OCI-LY1 (cell line): ENCODE measurements around the gene PKD2L1.

Experiments
- H2AFZ ChIP-seq: fragments of 200-600 bp; sonication (generic), shearing (Covaris generic); 2 replicates; pipeline ENCODE4 v1.6.0; 2014; ENCODE audit warnings: antibody characterized with exemption, mild to moderate bottlenecking, low read length
- H3F3A ChIP-seq: fragments of 200-600 bp; sonication (generic), shearing (Covaris generic); 2 replicates; pipeline ENCODE4 v1.6.0; 2014; ENCODE audit warnings: mild to moderate bottlenecking, antibody characterized with exemption, low read length, moderate library complexity; ENCODE audit not compliant: insufficient read depth
- H3K27ac ChIP-seq: fragments of 200-600 bp; sonication (generic); 2 replicates; pipeline ENCODE4 v1.5.1; 2014; ENCODE audit warnings: low read length, mixed run types, mild to moderate bottlenecking, low read depth; ENCODE audit not compliant: poor library complexity, severe bottlenecking
- H3K27me3 ChIP-seq: fragments of 200-600 bp; sonication (generic); 2 replicates; pipeline ENCODE4 v1.6.0; 2014; ENCODE audit warnings: antibody characterized with exemption, mild to moderate bottlenecking, low read length, moderate library complexity; ENCODE audit not compliant: insufficient read depth
- H3K36me3 ChIP-seq: fragments of 200-600 bp; sonication (generic); 2 replicates; pipeline ENCODE4 v1.6.1; 2014; ENCODE audit warnings: mild to moderate bottlenecking, antibody characterized with exemption, low read length, moderate library complexity, mixed read lengths; ENCODE audit not compliant: insufficient read depth
- H3K4me1 ChIP-seq: fragments of 200-600 bp; sonication (generic); 2 replicates; pipeline ENCODE4 v1.5.1; 2014; ENCODE audit warnings: mild to moderate bottlenecking, low read length, moderate library complexity; ENCODE audit not compliant: insufficient read depth, severe bottlenecking
- H3K4me2 ChIP-seq: fragments of 200-600 bp; sonication (generic), shearing (Covaris generic); 2 replicates; pipeline ENCODE4 v1.6.1; 2014; ENCODE audit warnings: low read length
- H3K4me3 ChIP-seq: fragments of 200-600 bp; sonication (generic); 2 replicates; pipeline ENCODE4 v1.5.1; 2014; ENCODE audit warnings: low read length, low read depth, mild to moderate bottlenecking, mixed read lengths; ENCODE audit not compliant: poor library complexity, severe bottlenecking
- H3K79me2 ChIP-seq: fragments of 200-600 bp; shearing (Covaris generic); 2 replicates; pipeline ENCODE4 v1.6.1; 2016; ENCODE audit warnings: mixed run types, low read length, mixed read lengths; ENCODE audit not compliant: insufficient read depth
- H3K9ac ChIP-seq: fragments of 200-600 bp; sonication (generic), shearing (Covaris generic); 2 replicates; pipeline ENCODE4 v1.6.1; 2014; ENCODE audit warnings: mild to moderate bottlenecking, low read length, mixed read lengths
- H3K9me2 ChIP-seq: fragments of 200-600 bp; sonication (generic), shearing (Covaris generic); 2 replicates; pipeline ENCODE4 v1.6.1; 2014; ENCODE audit warnings: low read depth, mild to moderate bottlenecking, low read length, mixed read lengths
- H3K9me3 ChIP-seq: fragments of 200-600 bp; shearing (Covaris generic); 2 replicates; pipeline ENCODE4 v1.6.1; 2014; ENCODE audit warnings: low read length, mixed read lengths
- H4K20me1 ChIP-seq: fragments of 200-600 bp; sonication (generic), shearing (Covaris generic); 2 replicates; pipeline ENCODE4 v1.6.0; 2016; ENCODE audit warnings: mild to moderate bottlenecking, low read length; ENCODE audit not compliant: insufficient read depth
- EZH2 ChIP-seq: fragments of 200-600 bp; sonication (generic), shearing (Covaris generic); IDR thresholded peaks from 2 replicates; pipeline ENCODE4 v1.8.0; 2017; ENCODE audit warnings: borderline replicate concordance, mixed run types, mild to moderate bottlenecking, antibody characterized with exemption, low read length, moderate library complexity, mixed read lengths
- TF ChIP-seq, protein P1 (sequence below): fragments of 200-600 bp; sonication (generic), shearing (Covaris generic); IDR thresholded peaks from 2 replicates; pipeline ENCODE4 v1.5.1; 2017; ENCODE audit warnings: mild to moderate bottlenecking, antibody characterized with exemption, low read length, moderate library complexity, mixed read lengths

The PKD2L1 gene

DNA sequence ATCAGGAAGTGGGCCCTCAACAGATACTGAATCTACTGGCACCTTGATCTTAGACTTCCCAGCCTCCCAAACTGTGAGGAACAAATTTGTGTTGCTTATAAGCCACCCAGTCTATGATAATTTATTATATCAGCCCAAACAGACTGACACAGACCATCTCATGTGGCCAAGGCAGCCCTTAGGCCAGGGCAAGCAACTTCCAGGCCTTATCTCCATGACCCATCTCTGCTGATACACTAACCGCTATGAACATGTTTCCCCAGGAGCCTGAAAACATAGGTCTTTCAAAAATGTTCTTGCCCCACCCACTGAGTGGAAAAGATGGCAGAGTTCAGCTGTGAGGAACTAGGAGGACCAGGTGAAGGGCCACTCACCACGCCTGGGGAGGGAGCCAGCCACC is 40.4 kb downstream of the PKD2L1 start:
- Histone ChIP-seq H3K4me3 (no peak overlapping the region), H3K27ac (no peak overlapping the region), H3F3A (no peaks in the 10 kb centered on the region), H3K9me2 (no peaks in the 10 kb centered on the region), H2AFZ (no peak overlapping the region), H3K36me3 (no peaks in the 10 kb centered on the region), H3K9me3 (no peaks in the 10 kb centered on the region), H3K9ac (no peak overlapping the region), H3K4me2 (no peak overlapping the region), H3K27me3 (no peaks in the 10 kb centered on the region), H3K4me1 (peaks cover 14% of the 10 kb centered on the region), H3K79me2 (peaks cover 11% of the 10 kb centered on the region), H4K20me1 (no peaks in the 10 kb centered on the region)
- no peak for TF ChIP-seq EZH2
- TF ChIP-seq, protein P1, sequence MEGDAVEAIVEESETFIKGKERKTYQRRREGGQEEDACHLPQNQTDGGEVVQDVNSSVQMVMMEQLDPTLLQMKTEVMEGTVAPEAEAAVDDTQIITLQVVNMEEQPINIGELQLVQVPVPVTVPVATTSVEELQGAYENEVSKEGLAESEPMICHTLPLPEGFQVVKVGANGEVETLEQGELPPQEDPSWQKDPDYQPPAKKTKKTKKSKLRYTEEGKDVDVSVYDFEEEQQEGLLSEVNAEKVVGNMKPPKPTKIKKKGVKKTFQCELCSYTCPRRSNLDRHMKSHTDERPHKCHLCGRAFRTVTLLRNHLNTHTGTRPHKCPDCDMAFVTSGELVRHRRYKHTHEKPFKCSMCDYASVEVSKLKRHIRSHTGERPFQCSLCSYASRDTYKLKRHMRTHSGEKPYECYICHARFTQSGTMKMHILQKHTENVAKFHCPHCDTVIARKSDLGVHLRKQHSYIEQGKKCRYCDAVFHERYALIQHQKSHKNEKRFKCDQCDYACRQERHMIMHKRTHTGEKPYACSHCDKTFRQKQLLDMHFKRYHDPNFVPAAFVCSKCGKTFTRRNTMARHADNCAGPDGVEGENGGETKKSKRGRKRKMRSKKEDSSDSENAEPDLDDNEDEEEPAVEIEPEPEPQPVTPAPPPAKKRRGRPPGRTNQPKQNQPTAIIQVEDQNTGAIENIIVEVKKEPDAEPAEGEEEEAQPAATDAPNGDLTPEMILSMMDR = no peak

DNA sequence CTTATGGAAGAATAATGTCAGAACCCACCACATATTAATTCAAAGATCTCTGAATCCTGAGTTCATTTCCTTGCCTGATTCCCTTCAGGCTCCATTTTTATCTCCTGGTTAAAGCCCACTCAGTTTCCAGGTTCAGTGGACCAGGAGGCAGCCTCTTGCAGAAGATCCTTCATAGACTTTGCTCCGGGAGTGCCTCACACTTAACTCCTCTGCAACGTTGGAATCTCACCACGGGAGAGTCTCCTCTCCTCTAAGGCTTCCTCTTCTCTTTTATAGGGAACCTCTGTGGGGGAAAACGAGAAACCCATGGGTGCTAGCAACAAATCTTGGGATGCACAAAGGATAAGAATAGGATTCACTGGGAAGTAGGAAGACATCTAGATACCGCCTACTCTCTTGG is 41.8 kb downstream of the PKD2L1 start:
- no peaks in the 10 kb centered on the region for H3F3A ChIP-seq
- H3K9ac ChIP-seq = no peak overlapping the region

DNA sequence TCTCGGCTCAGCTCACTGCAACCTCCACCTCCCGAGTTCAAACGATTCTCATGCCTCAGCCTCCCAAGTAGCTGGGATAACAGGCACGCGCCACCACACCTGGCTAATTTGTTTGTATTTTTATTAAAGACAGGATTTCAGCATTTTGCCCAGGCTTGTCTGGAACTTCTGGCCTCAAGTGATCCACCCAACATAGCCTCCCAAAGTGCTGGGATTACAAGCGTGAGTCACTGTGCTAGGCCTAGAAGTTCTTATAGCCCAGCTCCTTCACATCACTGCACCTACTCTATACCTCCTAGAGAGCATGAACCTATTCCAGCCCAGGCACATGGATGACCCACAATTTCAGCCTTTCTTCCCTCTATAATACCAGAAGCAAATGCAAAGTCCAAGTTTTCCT is 42.3 kb downstream of the PKD2L1 start:
- H3K4me2 ChIP-seq = no peak overlapping the region
- peaks cover 19% of the 10 kb centered on the region for H3K4me1 ChIP-seq
- H3F3A ChIP-seq = no peaks in the 10 kb centered on the region
- H3K36me3 ChIP-seq = peaks cover 8% of the 10 kb centered on the region; the same call in 1 of the 2 replicates
- peaks cover 14% of the 10 kb centered on the region for H3K79me2 ChIP-seq
- H2AFZ ChIP-seq = no peak overlapping the region
- H3K9me3 ChIP-seq = no peaks in the 10 kb centered on the region
- no peaks in the 10 kb centered on the region for H4K20me1 ChIP-seq
- H3K9me2 ChIP-seq = no peaks in the 10 kb centered on the region
- H3K4me3 ChIP-seq = no peak overlapping the region
- no peak for TF ChIP-seq EZH2
- TF ChIP-seq, protein P1 = no peak
- H3K27ac ChIP-seq = no peak overlapping the region
- no peaks in the 10 kb centered on the region for H3K27me3 ChIP-seq
- H3K9ac ChIP-seq = no peak overlapping the region

More for the DNA sequence above, 41.8 kb downstream of the PKD2L1 start:
- Histone ChIP-seq H3K27me3 (no peaks in the 10 kb centered on the region), H3K36me3 (peaks cover 4% of the 10 kb centered on the region; the same call in 1 of the 2 replicates), H4K20me1 (no peaks in the 10 kb centered on the region), H3K4me2 (no peak overlapping the region), H3K9me3 (no peaks in the 10 kb centered on the region), H3K27ac (no peak overlapping the region), H3K9me2 (no peaks in the 10 kb centered on the region), H3K4me1 (peaks cover 19% of the 10 kb centered on the region), H3K4me3 (no peak overlapping the region), H2AFZ (no peak overlapping the region), H3K79me2 (peaks cover 14% of the 10 kb centered on the region)
- TF ChIP-seq EZH2 = no peak
- TF ChIP-seq, protein P1 = no peak
